HepG2 (cell line): ENCODE data around the gene RIOK3. TPM values are rescaled to one million over a fixed set of nuclear protein-coding genes. Genes with fewer than 3 reads are reported as not detected.

ENCODE experiments used
- ATAC-seq: fragments of 200-7000 bp; cut with Tn5 transposase; 3 replicates; pipeline ENCODE4 v1.9.1; 2020; ENCODE audit warnings: mild to moderate bottlenecking, moderate library complexity
- BruUV-seq: library from RNA; stranded (reverse); fragments of 400-500 nt; replicated peaks from 2 replicates; lab custom pipeline; 2021; lab: Mats Ljungman, UMichigan
- CTCF ChIA-PET: fragments of 300-600 bp; formaldehyde crosslinking; extraction: SDS; loops from one replicate; lab custom pipeline; 2021; ENCODE audit warnings: low total read pairs, inconsistent platforms, low intra/inter-chr PET ratio; lab: Yijun Ruan, JAX
- POLR2A ChIA-PET: fragments of 350-600 bp; sonication (Branson Sonifier 250); formaldehyde crosslinking; loops from one replicate; lab custom pipeline; 2020; ENCODE audit warnings: antibody characterized with exemption, inconsistent platforms; lab: Yijun Ruan, JAX
- DNase-seq: peaks from one replicate; pipeline ENCODE4 v3.0.0-alpha.2; 2015; ENCODE audit warnings: low spot score
- FAIRE-seq: peaks from 3 replicates; lab custom pipeline; 2011; peaks lifted over from hg19 to GRCh38; lab: Jason Lieb, UNC
- H2AFZ ChIP-seq: one replicate; pipeline ENCODE4 v1.6.1; 2011; ENCODE audit warnings: low read length, inconsistent platforms
- H3K27ac ChIP-seq: fragments of 300-600 bp; 3 replicates; pipeline ENCODE4 v1.8.0; 2011; ENCODE audit warnings: mixed run types, mild to moderate bottlenecking, mixed read lengths, low read length, inconsistent platforms; ENCODE audit not compliant: insufficient read depth; ENCODE audit errors: extremely low read length
- H3K27me3 ChIP-seq, 2 experiments: fragments of 200-600 bp in 1 of 2; 2 replicates in 1 of 2; 3 replicates in 1 of 2; pipeline versions ENCODE4 v1.6.0 to v1.8.0; 2011; ENCODE audit warnings: low read length in 2 of 2, mild to moderate bottlenecking in 2 of 2, moderate library complexity in 2 of 2, inconsistent platforms in 1 of 2; ENCODE audit not compliant: insufficient read depth in 2 of 2, control insufficient read depth in 1 of 2
- H3K36me3 ChIP-seq, 2 experiments: fragments of 200-600 bp in 1 of 2; replicated peaks in 1 of 2; 2 replicates in 1 of 2; 3 replicates in 1 of 2; pipeline versions ENCODE4 v1.5.1 to v1.8.0; 2011; ENCODE audit warnings: low read length in 2 of 2, inconsistent platforms in 1 of 2; ENCODE audit not compliant: insufficient read depth in 2 of 2, control insufficient read depth in 1 of 2
- H3K4me1 ChIP-seq: 2 replicates; pipeline ENCODE4 v1.5.1; 2012; ENCODE audit warnings: low read length, inconsistent platforms; ENCODE audit not compliant: insufficient read depth
- H3K4me2 ChIP-seq: 2 replicates; pipeline ENCODE4 v1.6.0; 2011; ENCODE audit warnings: low read depth, low read length, inconsistent platforms
- H3K4me3 ChIP-seq, 3 experiments: fragments of 200-600 bp in 1 of 3; sonication (generic), shearing (Covaris generic) in 1 of 3; replicated peaks in 1 of 3; 2 replicates each; pipeline ENCODE4 v1.5.1; 2011 to 2016; ENCODE audit warnings: low read length in 3 of 3, inconsistent platforms in 2 of 3, low read depth in 2 of 3, mild to moderate bottlenecking in 2 of 3, control low read depth in 1 of 3, mixed read lengths in 1 of 3; ENCODE audit not compliant: insufficient read depth in 1 of 3
- H3K79me2 ChIP-seq: one replicate; pipeline ENCODE4 v1.6.1; 2011; ENCODE audit warnings: low read length, inconsistent platforms; ENCODE audit not compliant: insufficient read depth
- H3K9ac ChIP-seq: 2 replicates; pipeline ENCODE4 v1.6.0; 2011; ENCODE audit warnings: mild to moderate bottlenecking, low read depth, low read length, inconsistent platforms; ENCODE audit not compliant: insufficient read depth
- H3K9me3 ChIP-seq: 2 replicates; pipeline ENCODE4 v1.5.1; 2012; ENCODE audit warnings: mild to moderate bottlenecking, low read length
- H4K20me1 ChIP-seq: 2 replicates; pipeline ENCODE4 v1.6.0; 2011; ENCODE audit warnings: inconsistent platforms, mild to moderate bottlenecking, low read length, moderate library complexity; ENCODE audit not compliant: insufficient read depth
- ATF7 ChIP-seq, 2 experiments: fragments of 450-650 bp in 1 of 2; sonication (generic) in 1 of 2; formaldehyde crosslinking in 1 of 2; IDR thresholded peaks; 2 replicates each; pipeline versions ENCODE4 v1.4.0 to v1.6.1; 2016 to 2020; ENCODE audit warnings: antibody characterized with exemption in 1 of 2, mild to moderate bottlenecking in 1 of 2, missing genetic modification reagents in 1 of 2
- CREB1 ChIP-seq, 2 experiments: fragments of 450-650 bp in 1 of 2; IDR thresholded peaks; 2 replicates each; pipeline ENCODE4 v1.6.1; 2016 to 2017; ENCODE audit warnings: control low read depth in 1 of 2, mild to moderate bottlenecking in 1 of 2, missing compliant biosample characterization in 1 of 2, missing genetic modification characterization in 1 of 2
- E2F5 ChIP-seq: sonication (generic); formaldehyde crosslinking; conservative IDR thresholded peaks from 2 replicates; pipeline ENCODE4 v1.4.0; 2020; ENCODE audit warnings: missing genetic modification reagents
- HIVEP1 ChIP-seq: sonication (generic); formaldehyde crosslinking; IDR thresholded peaks from 2 replicates; pipeline ENCODE4 v1.4.0; 2020; ENCODE audit warnings: mild to moderate bottlenecking, missing genetic modification reagents
- HNRNPK ChIP-seq: fragments of 200-400 bp; formaldehyde crosslinking; IDR thresholded peaks from 2 replicates; pipeline ENCODE4 v1.6.1; 2018; ENCODE audit warnings: low read length, low read depth, moderate library complexity, mild to moderate bottlenecking; ENCODE audit not compliant: poor library complexity, severe bottlenecking
- HOXD1 ChIP-seq: sonication (generic); formaldehyde crosslinking; IDR thresholded peaks from 2 replicates; pipeline ENCODE4 v1.5.0; 2020; ENCODE audit warnings: missing genetic modification reagents
- WGBS: methylation state at CpG from one replicate; pipeline ENCODE4 v1.1.6; 2017; ENCODE audit warnings: low lambda C conversion rate; 5-methylcytosine and 5-hydroxymethylcytosine counted together
- in situ Hi-C: cut with HindIII; loops from 2 replicates; pipeline ENCODE4 v1.10.0; 2017; ENCODE audit warnings: low pct_unique_long_range_greater_than_20kb; ENCODE audit not compliant: extremely low pct_ligation_motif_present
- intact Hi-C: fragments of 100-400 bp; cut with micrococcal nuclease; formaldehyde crosslinking; loops from one replicate; pipeline ENCODE4 v1.10.0; 2022; ENCODE audit not compliant: unreplicated experiment
- polyA plus RNA-seq, 8 experiments: library from polyadenylated mRNA; depleted of rRNA in 3 of 8; stranded (reverse) in 7 of 8; unstranded in 1 of 8; fragments of >200 nt; fragmentation: Illumina TruSeq in 4 of 8; extraction: Trizol in 4 of 8; gene quantifications; 2 replicates each; pipeline versions ENCODE4 v1.2.1 to v1.2.3, GENCODE V29; 2011 to 2016; ENCODE audit warnings: low read depth in 4 of 8, missing spikeins in 1 of 8, mixed read lengths in 1 of 8; ENCODE audit not compliant: insufficient read depth in 1 of 8
- total RNA-seq, 5 experiments: library from RNA; depleted of rRNA; stranded (reverse); fragments of >200 nt; fragmentation: Illumina TruSeq; extraction: Trizol; gene quantifications; 2 replicates each; pipeline ENCODE4 v1.2.3, GENCODE V29; 2016; ENCODE audit warnings: low read depth in 1 of 5
- TF ChIP-seq, protein P1 (sequence below): sonication (generic); formaldehyde crosslinking; IDR thresholded peaks from 2 replicates; pipeline ENCODE4 v1.4.0; 2020; ENCODE audit warnings: missing genetic modification reagents

Gene RIOK3
- total and polyA plus RNA-seq, 2 of the 13 experiments (the other 11 are each of a cell fraction or from before 2014, with no cell fraction given) = 26.7 to 36.0 TPM

DNA sequence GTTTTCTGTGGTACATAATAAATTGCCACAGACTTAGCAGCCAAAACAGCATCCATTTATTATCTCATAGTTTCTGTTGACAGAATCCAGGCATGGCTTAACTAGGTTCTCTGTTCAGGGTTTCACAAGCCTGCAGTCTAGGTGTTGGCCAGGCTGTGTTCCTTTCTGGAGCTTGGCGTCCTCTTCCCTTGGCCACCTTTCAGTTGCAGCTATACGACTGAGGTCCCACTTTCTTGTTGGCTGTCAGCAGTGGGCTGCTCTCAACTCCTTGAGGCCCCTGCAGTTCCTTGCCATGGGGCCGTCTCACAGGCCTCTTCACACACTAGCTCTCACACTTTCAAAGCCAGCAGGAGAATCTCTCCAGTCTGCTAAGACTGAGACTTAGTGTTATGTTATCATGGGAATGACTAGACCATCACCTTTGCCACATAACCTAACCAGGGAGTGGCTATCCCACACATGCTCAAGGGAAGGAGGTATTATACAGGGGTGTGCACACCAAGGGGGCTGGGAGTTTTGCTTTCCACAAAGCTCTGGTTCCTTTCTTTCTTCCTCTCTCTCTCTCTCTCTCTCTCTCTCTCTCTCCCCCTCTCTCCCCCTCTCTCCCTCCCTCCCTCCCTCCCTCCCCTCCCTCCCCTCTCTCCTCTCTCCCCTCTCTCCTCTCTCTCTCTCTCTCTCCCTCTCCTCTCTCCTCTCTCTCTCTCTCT lies 15.8 kb downstream of the RIOK3 start:
- peak; percentile 83 for TF ChIP-seq HNRNPK
- TF ChIP-seq HIVEP1 (CRISPR knock-in tag) = no peak
- Histone ChIP-seq H3K27me3 (no peaks in the 10 kb centered on the region; a peak in 1 of 5 replicates), H3K4me3 (no peak overlapping the region), H2AFZ (no peak overlapping the region), H4K20me1 (no peaks in the 10 kb centered on the region), H3K36me3 (peaks cover 20 to 74% of the 10 kb centered on the region in 2 experiments; a peak in 4 of 5 replicates), H3K27ac (no peak overlapping the region), H3K4me2 (no peak overlapping the region), H3K79me2 (no peaks in the 10 kb centered on the region), H3K9me3 (no peaks in the 10 kb centered on the region), H3K4me1 (no peaks in the 10 kb centered on the region), H3K9ac (no peak overlapping the region)
- no peak for ATAC-seq
- ChIA-PET POLR2A (no interaction called here), CTCF (no interaction called here)
- WGBS = 97% methylated on average over 3 of the region's 3 CpGs
- in situ Hi-C loops = no loop called here
- no TSS peak for BruUV-seq
- no peak for DNase-seq
- no peak for FAIRE-seq
- intact Hi-C loops = no loop called here

GRCh38 chr18:23470620-23471387 lies 17.7 kb downstream of the RIOK3 start:
- CTCF ChIA-PET = no interaction called here
- FAIRE-seq = no peak
- H3K36me3 ChIP-seq = peaks cover 23 to 74% of the 10 kb centered on the region in 2 experiments

More at GRCh38 chr18:23470620-23471387, 17.7 kb downstream of the RIOK3 start:
- DNase-seq = no peak
- intact Hi-C loops = no loop called here
- Histone ChIP-seq H3K9ac (no peak overlapping the region), H3K9me3 (no peaks in the 10 kb centered on the region), H2AFZ (no peak overlapping the region), H3K27me3 (no peaks in the 10 kb centered on the region; a peak in 1 of 5 replicates), H3K4me3 (no peak overlapping the region), H3K4me2 (no peak overlapping the region), H3K27ac (no peak overlapping the region)
- POLR2A ChIA-PET = interaction anchor here (1.7 kb wide), 1 partner anchor 18 kb away, joined by 3 read pairs; the partner anchor contains the start of gene RIOK3
- no TSS peak for BruUV-seq
- TF ChIP-seq, protein P1, sequence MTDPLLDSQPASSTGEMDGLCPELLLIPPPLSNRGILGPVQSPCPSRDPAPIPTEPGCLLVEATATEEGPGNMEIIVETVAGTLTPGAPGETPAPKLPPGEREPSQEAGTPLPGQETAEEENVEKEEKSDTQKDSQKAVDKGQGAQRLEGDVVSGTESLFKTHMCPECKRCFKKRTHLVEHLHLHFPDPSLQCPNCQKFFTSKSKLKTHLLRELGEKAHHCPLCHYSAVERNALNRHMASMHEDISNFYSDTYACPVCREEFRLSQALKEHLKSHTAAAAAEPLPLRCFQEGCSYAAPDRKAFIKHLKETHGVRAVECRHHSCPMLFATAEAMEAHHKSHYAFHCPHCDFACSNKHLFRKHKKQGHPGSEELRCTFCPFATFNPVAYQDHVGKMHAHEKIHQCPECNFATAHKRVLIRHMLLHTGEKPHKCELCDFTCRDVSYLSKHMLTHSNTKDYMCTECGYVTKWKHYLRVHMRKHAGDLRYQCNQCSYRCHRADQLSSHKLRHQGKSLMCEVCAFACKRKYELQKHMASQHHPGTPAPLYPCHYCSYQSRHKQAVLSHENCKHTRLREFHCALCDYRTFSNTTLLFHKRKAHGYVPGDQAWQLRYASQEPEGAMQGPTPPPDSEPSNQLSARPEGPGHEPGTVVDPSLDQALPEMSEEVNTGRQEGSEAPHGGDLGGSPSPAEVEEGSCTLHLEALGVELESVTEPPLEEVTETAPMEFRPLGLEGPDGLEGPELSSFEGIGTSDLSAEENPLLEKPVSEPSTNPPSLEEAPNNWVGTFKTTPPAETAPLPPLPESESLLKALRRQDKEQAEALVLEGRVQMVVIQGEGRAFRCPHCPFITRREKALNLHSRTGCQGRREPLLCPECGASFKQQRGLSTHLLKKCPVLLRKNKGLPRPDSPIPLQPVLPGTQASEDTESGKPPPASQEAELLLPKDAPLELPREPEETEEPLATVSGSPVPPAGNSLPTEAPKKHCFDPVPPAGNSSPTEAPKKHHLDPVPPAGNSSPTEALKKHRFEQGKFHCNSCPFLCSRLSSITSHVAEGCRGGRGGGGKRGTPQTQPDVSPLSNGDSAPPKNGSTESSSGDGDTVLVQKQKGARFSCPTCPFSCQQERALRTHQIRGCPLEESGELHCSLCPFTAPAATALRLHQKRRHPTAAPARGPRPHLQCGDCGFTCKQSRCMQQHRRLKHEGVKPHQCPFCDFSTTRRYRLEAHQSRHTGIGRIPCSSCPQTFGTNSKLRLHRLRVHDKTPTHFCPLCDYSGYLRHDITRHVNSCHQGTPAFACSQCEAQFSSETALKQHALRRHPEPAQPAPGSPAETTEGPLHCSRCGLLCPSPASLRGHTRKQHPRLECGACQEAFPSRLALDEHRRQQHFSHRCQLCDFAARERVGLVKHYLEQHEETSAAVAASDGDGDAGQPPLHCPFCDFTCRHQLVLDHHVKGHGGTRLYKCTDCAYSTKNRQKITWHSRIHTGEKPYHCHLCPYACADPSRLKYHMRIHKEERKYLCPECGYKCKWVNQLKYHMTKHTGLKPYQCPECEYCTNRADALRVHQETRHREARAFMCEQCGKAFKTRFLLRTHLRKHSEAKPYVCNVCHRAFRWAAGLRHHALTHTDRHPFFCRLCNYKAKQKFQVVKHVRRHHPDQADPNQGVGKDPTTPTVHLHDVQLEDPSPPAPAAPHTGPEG = no peak
- TF ChIP-seq HOXD1 (CRISPR knock-in tag) = no peak
- TF ChIP-seq ATF7 (IDR thresholded peaks at IDR 0.05) = peak; percentile 89
- no peak for TF ChIP-seq ATF7 (CRISPR knock-in tag; IDR thresholded peaks at IDR 0.05)
- TF ChIP-seq E2F5 (CRISPR knock-in tag) = no peak
- TF ChIP-seq CREB1 (IDR thresholded peaks at IDR 0.05) = peak; percentile 33; the same call in 1 of the 2 replicates
- TF ChIP-seq CREB1 (CRISPR knock-in tag; IDR thresholded peaks at IDR 0.05) = no peak
- TF ChIP-seq, all 625 proteins: peak for 2
- H3K4me1 ChIP-seq = no peaks in the 10 kb centered on the region
- ATAC-seq = no peak
- in situ Hi-C loops = no loop called here
- 100% methylated on average over 2 of the region's 2 CpGs for WGBS
- H4K20me1 ChIP-seq = no peaks in the 10 kb centered on the region
- no peaks in the 10 kb centered on the region for H3K79me2 ChIP-seq
